Kasumi-1 (cell line): ENCODE data around the gene STK11.

Experiments
- DNase-seq, 2 experiments: peaks; one replicate each; lab custom pipeline; 2025; lab: John Stamatoyannopoulos, UW

STK11 gene

GRCh38 chr19:1205114-1206099 is at the start of gene STK11:
STK11 (plus strand) TSS chr19:1205778; CDS start chr19:1206914, 1,136 bp downstream.
- DNase-seq, result peak; percentile 93 to 94

- no peak for DNase-seq
These were observed 49.2 kb upstream of the STK11 start for GRCh38 chr19:1156305-1156801.

GRCh38 chr19:1156830-1157615 is 48.6 kb upstream of the STK11 start:
- no peak for DNase-seq

- no peak for DNase-seq
These were observed 47.4 kb upstream of the STK11 start for GRCh38 chr19:1157931-1158884.

- no peak for DNase-seq
These were observed 46.6 kb upstream of the STK11 start for GRCh38 chr19:1158885-1159448.

GRCh38 chr19:1159864-1160595 is 45.5 kb upstream of the STK11 start:
- no peak for DNase-seq

- no peak for DNase-seq
These were observed 43.9 kb upstream of the STK11 start for GRCh38 chr19:1161716-1162115.

- no peak for DNase-seq
These were observed 42.9 kb upstream of the STK11 start for GRCh38 chr19:1162404-1163282.

GRCh38 chr19:1163283-1163933 is 42.2 kb upstream of the STK11 start:
- no peak for DNase-seq

- no peak for DNase-seq
These were observed 41.5 kb upstream of the STK11 start for GRCh38 chr19:1163934-1164683.

GRCh38 chr19:1164684-1165531 is 40.7 kb upstream of the STK11 start:
- no peak for DNase-seq

- DNase-seq, result no peak
These were observed 38.6 kb upstream of the STK11 start for GRCh38 chr19:1166872-1167573.

- DNase-seq, result no peak
These were observed 37.6 kb upstream of the STK11 start for GRCh38 chr19:1167687-1168571.

- no peak for DNase-seq
These were observed 36.8 kb upstream of the STK11 start for GRCh38 chr19:1168572-1169410.

GRCh38 chr19:1169411-1169791 is 36.2 kb upstream of the STK11 start:
- DNase-seq, result no peak
